ENCODE data around the gene PPM1J.
A peak's percentile ranks its signal among the peaks of the same experiment; 100 is the strongest.
"Not testable (repeated sequence)": the region's sequence is repeated elsewhere in the genome, so short reads cannot be mapped to it uniquely, and the experiment has no call there.

Gene PPM1J

GRCh38 chr1:112715264-112716053 is at the start of gene PPM1J:
Gene PPM1J, minus strand, starts transcription at chr1:112715332. Its CDS starts 31 bp downstream, at chr1:112715301.
- peak; percentile 86 for DNase-seq (ENCODE audit: low read depth)

DNA sequence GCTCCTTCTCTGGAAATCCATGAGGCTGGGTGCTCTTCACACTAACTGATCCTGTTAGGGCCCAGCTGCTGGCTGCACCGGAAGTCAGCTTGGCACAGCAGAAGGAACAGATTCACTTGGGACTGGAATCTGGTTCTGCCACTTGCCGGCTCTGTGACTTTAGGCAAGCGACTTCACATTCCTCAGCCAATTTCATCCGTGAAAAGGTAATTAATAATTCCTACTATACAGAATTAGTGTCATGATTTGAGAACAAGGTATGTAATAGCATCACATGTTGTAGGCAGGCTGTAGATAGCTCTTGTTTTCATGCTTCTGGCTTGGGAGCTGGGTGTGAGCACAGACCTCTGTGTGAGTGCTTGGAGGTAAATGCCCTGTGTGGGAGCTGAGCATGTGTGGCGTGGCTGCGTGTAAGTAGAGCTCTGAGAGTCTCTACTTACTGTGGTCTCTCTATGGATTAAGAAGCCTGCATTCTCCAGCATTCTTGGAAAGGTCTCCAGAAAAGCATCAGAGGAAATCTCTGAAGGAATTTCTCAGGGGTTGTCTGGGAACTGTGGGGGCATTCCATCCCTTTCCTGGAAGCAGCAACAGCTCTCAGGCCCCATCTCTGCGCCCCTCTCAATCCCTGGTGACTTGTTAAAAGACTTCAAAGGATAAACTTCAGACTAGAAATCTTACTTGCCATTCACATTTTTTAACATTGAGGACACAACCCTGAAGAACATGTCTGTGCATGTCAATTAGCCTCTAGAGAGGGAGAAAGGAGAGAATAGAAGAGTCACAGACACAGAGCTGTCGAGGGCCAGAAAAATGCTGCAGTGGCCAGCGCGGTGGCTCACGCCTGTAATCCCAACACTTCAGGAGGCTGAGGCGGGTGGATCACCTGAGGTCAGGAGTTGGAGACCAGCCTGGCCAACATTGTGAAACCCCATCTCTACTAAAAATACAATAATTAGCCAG is 47.7 kb upstream of the PPM1J start:
- DNase-seq (ENCODE audit: low read depth): no peak

DNA sequence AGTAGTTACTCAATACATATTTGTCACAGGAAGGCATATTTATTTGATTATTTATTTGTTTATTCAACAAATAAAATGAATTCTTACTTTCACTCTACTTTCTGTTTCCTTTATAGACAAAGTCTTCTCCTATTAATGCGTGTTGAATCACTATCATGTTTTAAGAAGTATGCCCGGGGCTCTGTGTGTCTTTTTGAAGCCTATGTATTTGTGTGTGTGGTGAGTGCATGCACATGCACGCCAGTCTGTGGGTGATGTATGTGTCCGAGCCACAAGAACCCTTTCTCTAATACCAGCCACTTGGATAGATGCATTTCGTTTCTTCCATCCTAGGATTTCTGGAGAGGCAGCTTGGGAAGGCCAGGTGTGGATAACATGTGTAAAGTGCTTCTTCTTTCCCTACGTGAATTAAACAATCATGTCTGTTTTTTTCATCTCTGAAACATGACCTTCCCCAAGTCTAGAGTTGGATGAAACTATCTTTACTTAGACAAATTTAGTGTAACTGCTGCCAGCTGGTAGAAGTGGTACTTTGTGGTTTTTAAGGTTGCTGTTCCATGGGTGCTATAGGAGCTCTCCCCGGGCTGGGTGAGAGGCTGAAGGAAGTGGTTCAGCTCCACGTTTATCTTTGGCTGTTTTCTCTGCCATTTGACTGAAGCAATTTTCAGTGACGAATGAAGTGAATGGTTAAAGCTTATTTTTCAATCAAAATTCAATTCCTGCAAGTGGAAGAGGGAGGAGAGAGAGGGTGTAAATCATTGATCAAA is 46.8 kb upstream of the PPM1J start:
- DNase-seq (ENCODE audit: low read depth): no peak

DNA sequence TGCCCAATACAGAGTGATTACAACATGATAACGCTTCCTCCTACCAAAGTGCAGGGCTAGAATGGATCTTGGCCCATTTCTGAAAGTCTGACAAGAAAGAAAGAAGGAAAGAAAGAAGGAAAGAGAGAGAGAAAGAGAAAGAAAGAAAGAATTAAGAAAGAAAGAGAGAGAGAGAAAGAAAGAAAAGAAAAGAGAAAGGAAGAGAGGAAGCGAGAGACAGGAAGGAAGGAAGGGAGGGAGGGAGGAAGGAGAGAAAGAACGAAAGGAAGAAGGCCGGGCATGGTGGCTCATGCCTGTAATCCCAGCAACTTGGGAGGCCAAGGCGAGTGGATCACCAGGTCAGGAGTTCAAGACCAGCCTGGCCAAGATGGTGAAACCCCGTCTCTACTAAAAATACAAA is 44.1 kb upstream of the PPM1J start:
- DNase-seq (ENCODE audit: low read depth): no peak

DNA sequence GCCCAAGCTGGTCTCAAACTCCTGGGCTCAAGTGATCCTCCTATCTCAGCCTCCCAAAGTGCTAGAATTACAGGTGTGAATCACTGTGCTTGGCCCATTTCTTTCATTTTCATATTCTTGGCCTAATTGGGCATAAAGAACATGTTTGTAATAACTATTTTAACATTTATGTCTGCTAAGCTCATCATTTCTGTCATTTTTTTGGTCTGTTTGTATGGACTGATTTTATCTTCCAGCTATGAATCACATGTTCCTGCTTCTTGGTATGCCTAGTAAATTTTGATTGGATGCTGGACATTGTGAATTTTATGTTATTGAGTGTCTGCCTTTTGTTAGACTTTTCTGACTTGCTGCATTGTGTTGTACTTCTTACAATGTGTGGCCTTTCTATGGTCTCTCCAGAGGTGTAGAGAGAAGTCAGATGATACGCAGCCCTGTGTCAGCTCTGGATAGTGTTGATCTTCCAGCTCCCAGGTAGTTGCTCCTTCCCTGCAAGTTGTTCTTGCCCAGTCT is 39.0 kb upstream of the PPM1J start:
- DNase-seq (ENCODE audit: low read depth): no peak

DNA sequence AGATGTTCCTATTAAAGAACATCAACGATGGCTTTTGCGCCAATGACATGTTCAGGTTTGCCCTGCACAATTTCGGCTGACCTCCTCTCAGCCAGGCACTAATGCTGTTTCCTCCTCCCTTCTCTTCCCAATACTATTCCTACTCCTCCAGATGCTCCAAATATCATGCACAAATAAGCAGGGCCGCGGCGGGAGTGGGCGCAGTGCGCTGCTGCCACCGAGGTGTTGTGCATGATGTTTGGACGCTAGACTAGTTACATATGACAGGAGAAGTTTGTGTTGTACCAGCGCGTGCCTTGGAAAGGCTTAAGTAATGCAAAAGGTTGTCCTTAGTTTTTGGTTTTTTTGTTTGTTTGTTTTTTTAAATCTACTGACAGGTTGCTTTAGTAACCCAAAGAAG is 33.3 kb upstream of the PPM1J start:
- no peak for DNase-seq (ENCODE audit: low read depth)

DNA sequence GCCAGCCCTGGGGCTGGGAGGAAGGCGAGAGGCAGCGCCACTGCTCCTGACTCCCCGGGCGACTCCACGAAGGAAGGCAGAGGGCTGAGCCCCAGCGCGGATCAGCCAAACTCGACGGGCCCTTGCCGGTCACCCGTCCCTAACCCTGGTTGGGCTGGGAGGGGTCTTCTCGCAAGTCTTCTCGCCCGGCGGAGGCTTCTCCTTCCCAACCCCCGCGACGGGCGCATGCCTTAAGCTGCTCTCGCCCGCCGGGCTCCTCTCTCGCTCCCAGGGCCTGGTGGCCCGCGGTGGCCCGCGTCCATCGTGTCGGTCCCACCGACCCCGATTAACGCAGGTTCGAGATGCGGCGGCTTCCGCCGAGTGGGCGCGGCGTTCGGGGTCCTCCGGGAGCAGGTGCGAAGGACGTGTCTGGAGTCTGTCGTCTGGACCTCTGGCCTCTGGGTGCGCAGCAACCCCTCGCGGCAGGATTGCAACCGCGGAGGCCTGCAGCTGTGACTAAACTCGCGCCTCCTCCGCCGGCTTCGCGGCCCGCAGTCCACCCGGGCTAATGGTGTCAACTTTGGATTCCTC is 29.0 kb upstream of the PPM1J start:
- DNase-seq (ENCODE audit: low read depth): no peak

GRCh38 chr1:112743174-112744008 is 28.3 kb upstream of the PPM1J start:
- DNase-seq (ENCODE audit: low read depth): no peak

GRCh38 chr1:112737573-112737972 is 22.4 kb upstream of the PPM1J start:
- DNase-seq (ENCODE audit: low read depth): no peak

- peak; percentile 73 for DNase-seq (ENCODE audit: low read depth)
Observed at GRCh38 chr1:112735752-112736151, 20.6 kb upstream of the PPM1J start.

DNA sequence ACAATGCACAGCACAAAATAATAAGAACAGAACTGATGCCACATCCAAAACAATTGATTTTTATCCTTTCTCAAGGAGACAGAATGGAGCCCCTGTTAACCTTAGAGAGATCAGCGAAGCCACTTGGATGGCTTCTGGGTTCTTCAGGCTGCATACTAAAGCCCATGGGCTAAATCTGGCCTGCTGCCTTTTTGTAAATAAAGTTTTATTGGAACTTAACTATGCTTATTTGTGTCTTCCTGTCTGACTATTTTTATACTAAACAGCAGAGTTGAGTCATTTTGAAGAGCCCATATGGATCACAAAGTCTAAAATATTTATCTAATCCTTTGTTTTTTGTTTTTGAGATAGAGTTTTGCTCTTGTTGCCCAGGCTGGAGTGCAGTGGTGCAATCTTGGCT is 16.3 kb upstream of the PPM1J start:
- no peak for DNase-seq (ENCODE audit: low read depth)

- no peak for DNase-seq (ENCODE audit: low read depth)
Observed at GRCh38 chr1:112729909-112730308, 14.8 kb upstream of the PPM1J start.

DNA sequence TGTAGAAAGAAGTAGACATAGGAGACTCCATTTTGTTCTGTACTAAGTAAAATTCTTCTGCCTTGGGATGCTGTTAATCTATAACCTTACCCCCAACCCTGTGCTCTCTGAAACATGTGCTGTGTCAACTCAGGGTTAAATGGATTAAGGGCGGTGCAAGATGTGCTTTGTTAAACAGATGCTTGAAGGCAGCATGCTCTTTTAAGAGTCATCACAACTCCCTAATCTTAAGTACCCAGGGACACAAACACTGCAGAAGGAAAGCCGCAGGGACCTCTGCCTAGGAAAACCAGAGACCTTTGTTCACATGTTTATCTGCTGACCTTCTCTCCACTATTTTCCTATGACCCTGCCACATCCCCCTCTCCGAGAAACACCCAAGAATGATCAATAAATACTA is 13.9 kb upstream of the PPM1J start:
- not testable (repeated sequence) for DNase-seq (ENCODE audit: low read depth)

DNA sequence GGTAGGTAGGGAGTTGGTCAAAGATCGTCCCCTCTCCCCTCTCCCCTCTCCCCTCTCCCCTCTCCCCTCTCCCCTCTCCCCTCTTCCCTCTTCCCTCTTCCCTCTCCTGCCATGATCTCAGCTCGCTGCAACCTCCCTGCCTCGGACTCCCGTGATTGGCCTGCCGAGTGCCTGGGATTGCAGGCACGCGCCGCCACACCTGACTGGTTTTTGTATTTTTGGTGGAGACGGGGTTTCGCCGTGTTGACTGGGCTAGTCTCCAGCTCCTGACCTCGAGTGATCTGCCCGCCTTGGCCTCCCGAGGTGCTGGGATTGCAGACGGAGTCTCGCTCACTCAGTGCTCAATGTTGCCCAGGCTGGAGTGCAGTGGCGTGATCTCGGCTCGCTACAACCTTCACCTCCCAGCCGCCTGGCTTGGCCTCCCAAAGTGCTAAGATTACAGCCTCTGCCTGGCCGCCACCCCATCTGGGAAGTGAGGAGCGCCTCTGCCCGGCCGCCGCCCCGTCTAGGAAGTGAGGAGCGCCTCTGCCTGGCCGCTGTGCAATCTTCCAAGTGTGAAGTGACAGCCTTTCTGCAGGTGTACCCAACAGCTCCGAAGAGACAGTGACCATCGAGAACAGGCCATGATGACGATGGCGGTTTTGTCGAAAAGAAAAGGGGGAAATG is 13.3 kb upstream of the PPM1J start:
- DNase-seq (ENCODE audit: low read depth): not testable (repeated sequence)

DNA sequence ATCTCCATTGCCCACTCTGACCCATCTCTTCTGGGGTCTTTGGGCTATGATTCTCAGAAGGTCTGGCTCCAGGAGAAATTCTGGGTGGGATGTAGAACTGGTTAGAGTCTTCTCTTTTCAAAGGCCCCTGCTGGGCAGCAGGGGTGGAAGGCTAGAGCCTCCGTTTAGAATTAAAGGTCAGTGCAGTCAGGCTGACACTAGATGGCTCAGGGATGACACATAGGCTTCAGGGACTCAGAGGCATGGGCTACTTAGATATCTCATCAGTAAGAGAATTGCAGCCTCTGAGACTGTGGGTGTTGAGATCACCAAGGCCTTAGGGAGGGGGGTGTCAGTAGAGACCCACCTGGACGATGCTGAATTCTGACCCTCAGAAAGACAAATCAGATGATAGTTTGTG is 12.6 kb upstream of the PPM1J start:
- DNase-seq (ENCODE audit: low read depth): no peak

DNA sequence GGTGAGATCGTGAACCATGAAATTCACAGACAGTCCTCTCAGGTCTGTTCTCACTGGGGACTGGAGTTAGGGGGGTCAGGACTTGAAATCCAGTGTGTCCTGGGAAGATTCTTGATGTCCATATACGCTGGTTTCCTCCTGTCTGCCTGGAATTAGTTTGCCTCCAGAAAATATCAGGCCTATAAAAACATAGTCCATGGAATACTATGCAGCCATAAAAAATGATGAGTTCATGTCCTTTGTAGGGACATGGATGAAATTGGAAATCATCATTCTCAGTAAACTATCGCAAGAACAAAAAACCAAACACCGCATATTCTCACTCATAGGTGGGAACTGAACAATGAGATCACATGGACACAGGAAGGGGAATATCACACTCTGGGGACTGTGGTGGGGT is 9.1 kb upstream of the PPM1J start:
- DNase-seq (ENCODE audit: low read depth): not testable (repeated sequence)

- no peak for DNase-seq (ENCODE audit: low read depth)
Observed at GRCh38 chr1:112723511-112723839, 8.3 kb upstream of the PPM1J start.

- DNase-seq (ENCODE audit: low read depth): no peak
Observed at GRCh38 chr1:112722601-112723510, 7.7 kb upstream of the PPM1J start.

- no peak for DNase-seq (ENCODE audit: low read depth)
Observed at GRCh38 chr1:112721966-112722524, 6.9 kb upstream of the PPM1J start.
